ENCODE measurements around the gene HTRA3.

GRCh38 chr4:8231551-8232049 is 38.0 kb upstream of the HTRA3 start:
- TF ChIP-seq CTCF (conservative IDR thresholded peaks at IDR 0.05; ENCODE audit: low read depth, low read length) (no peak), EZH2 (IDR thresholded peaks at IDR 0.05; ENCODE audit: low read length, unreplicated experiment) (no peak), EZH2phosphoT487 (IDR thresholded peaks at IDR 0.05; ENCODE audit: borderline replicate concordance, low read length) (no peak)
